Calu3 (cell line): Measurements from ENCODE around the gene FAM135A. TPM values are rescaled to one million over a fixed set of nuclear protein-coding genes. Genes with fewer than 3 reads are reported as not detected.

Experiments used
- BruUV-seq: library from RNA; stranded (reverse); fragments of 400-500 nt; replicated peaks from 2 replicates; lab custom pipeline; 2021; lab: Mats Ljungman, UMichigan
- CTCF ChIA-PET: fragments of 300-600 bp; sonication (Branson Sonifier 250); formaldehyde crosslinking; loops from one replicate; lab custom pipeline; 2022; ENCODE audit warnings: antibody characterized with exemption; lab: Charles Lee
- DNase-seq: peaks from one replicate; pipeline ENCODE4 v3.0.0; 2022
- H3K27ac Mint-ChIP-seq: one replicate; pipeline ENCODE4 v1.8.0; 2022; ENCODE audit warnings: mixed read lengths; ENCODE audit not compliant: unreplicated experiment
- H3K27me3 Mint-ChIP-seq: one replicate; pipeline ENCODE4 v1.8.0; 2022; ENCODE audit warnings: mixed read lengths; ENCODE audit not compliant: unreplicated experiment
- H3K36me3 Mint-ChIP-seq: one replicate; pipeline ENCODE4 v1.8.0; 2022; ENCODE audit warnings: mild to moderate bottlenecking, moderate library complexity, mixed read lengths; ENCODE audit not compliant: insufficient read depth, unreplicated experiment
- H3K4me1 Mint-ChIP-seq: one replicate; pipeline ENCODE4 v1.8.0; 2022; ENCODE audit warnings: mild to moderate bottlenecking, low read depth, mixed read lengths; ENCODE audit not compliant: unreplicated experiment
- H3K4me3 Mint-ChIP-seq: one replicate; pipeline ENCODE4 v1.8.0; 2022; ENCODE audit warnings: mild to moderate bottlenecking, low read depth, moderate library complexity, mixed read lengths; ENCODE audit not compliant: unreplicated experiment
- H3K9me3 Mint-ChIP-seq: one replicate; pipeline ENCODE4 v1.8.0; 2022; ENCODE audit warnings: low read depth, mixed read lengths; ENCODE audit not compliant: unreplicated experiment
- CTCF ChIP-seq: fragments of 200-600 bp; IDR thresholded peaks from one replicate; pipeline ENCODE4 v1.8.0; 2022; ENCODE audit warnings: antibody characterized with exemption; ENCODE audit not compliant: unreplicated experiment
- intact Hi-C: fragments of 100-400 bp; cut with micrococcal nuclease; formaldehyde crosslinking; loops from one replicate; pipeline ENCODE4 v1.10.0; 2022; ENCODE audit not compliant: unreplicated experiment
- total RNA-seq: library from RNA; stranded (reverse); gene quantifications from 2 replicates; pipeline ENCODE4 v1.2.3, GENCODE V29; 2022

FAM135A gene
- total RNA-seq, 1 experiment from 2014 or later = 89.2 TPM

GRCh38 chr6:70590400-70590799, 177.1 kb downstream of the FAM135A start:
- Mint-ChIP-seq H3K27ac (no peak overlapping the region), H3K4me1 (no peaks in the 10 kb centered on the region), H3K36me3 (no peaks in the 10 kb centered on the region), H3K27me3 (no peaks in the 10 kb centered on the region), H3K4me3 (no peak overlapping the region), H3K9me3 (peaks cover 2% of the 10 kb centered on the region)
- intact Hi-C loops = no loop called here
- DNase-seq = no peak
- TF ChIP-seq CTCF = no peak
- BruUV-seq = no TSS peak
- CTCF ChIA-PET = no interaction called here

- Mint-ChIP-seq H3K4me3 (no peak overlapping the region), H3K36me3 (no peaks in the 10 kb centered on the region), H3K27ac (no peak overlapping the region), H3K27me3 (no peaks in the 10 kb centered on the region), H3K9me3 (peaks cover 2% of the 10 kb centered on the region), H3K4me1 (no peaks in the 10 kb centered on the region)
- CTCF ChIA-PET = interaction anchor here (0.6 kb wide), 1 partner anchor 28 kb away, joined by 4 read pairs; no protein-coding TSS in a partner anchor
- intact Hi-C loops = no loop called here
- no TSS peak for BruUV-seq
- DNase-seq = no peak
- no peak for TF ChIP-seq CTCF
These were observed 179.2 kb downstream of the FAM135A start for GRCh38 chr6:70592391-70593117.

- CTCF ChIA-PET = interaction anchor here (0.6 kb wide), 1 partner anchor 27 kb away, joined by 4 read pairs; no protein-coding TSS in a partner anchor
- no peaks in the 10 kb centered on the region for H3K27me3 Mint-ChIP-seq
- intact Hi-C loops = no loop called here
- BruUV-seq = no TSS peak
- no peak for TF ChIP-seq CTCF
- H3K36me3 Mint-ChIP-seq = no peaks in the 10 kb centered on the region
- DNase-seq = no peak
- no peaks in the 10 kb centered on the region for H3K4me1 Mint-ChIP-seq
- H3K27ac Mint-ChIP-seq = no peak overlapping the region
- peaks cover 2% of the 10 kb centered on the region for H3K9me3 Mint-ChIP-seq
- no peak overlapping the region for H3K4me3 Mint-ChIP-seq
These were observed 179.8 kb downstream of the FAM135A start for GRCh38 chr6:70593118-70593486.

- no peak overlapping the region for H3K27ac Mint-ChIP-seq
- no peaks in the 10 kb centered on the region for H3K36me3 Mint-ChIP-seq
- H3K9me3 Mint-ChIP-seq = no peaks in the 10 kb centered on the region
- BruUV-seq = no TSS peak
- H3K4me1 Mint-ChIP-seq = no peaks in the 10 kb centered on the region
- TF ChIP-seq CTCF = no peak
- DNase-seq = no peak
- H3K4me3 Mint-ChIP-seq = no peak overlapping the region
- intact Hi-C loops = no loop called here
- no peaks in the 10 kb centered on the region for H3K27me3 Mint-ChIP-seq
- CTCF ChIA-PET = no interaction called here
These were observed 185.9 kb downstream of the FAM135A start for GRCh38 chr6:70599187-70599586.
